Gastroesophageal sphincter (tissue), 4 donors: ENCODE data around the gene TNNT2. TPM values are rescaled to one million over a fixed set of nuclear protein-coding genes. Genes with fewer than 3 reads are reported as not detected.

Experiments used
- ATAC-seq: fragments of 150-250 bp; one replicate; pipeline ENCODE4 v1.9.1; 2016; ENCODE audit warnings: mild to moderate bottlenecking, moderate library complexity
- H3K27ac ChIP-seq, 4 donors: fragments of 200-600 bp; sonication (generic) in 3 of 4; 1 replicate in 3 of 4; 2 replicates in 1 of 4; pipeline ENCODE4 v1.5.1; 2016 to 2019
- H3K27me3 ChIP-seq: fragments of 200-600 bp; sonication (generic); one replicate; pipeline ENCODE4 v1.5.1; 2019
- H3K36me3 ChIP-seq, 2 donors: fragments of 200-600 bp; sonication (generic); one replicate each; pipeline ENCODE4 v1.5.1; 2019; ENCODE audit warnings: control low read depth in 1 of 2
- H3K4me1 ChIP-seq, 3 donors: fragments of 200-600 bp; sonication (generic); 1 replicate in 2 of 3; 2 replicates in 1 of 3; pipeline ENCODE4 v1.5.1; 2016 to 2019; ENCODE audit warnings: control low read depth in 2 of 3
- H3K4me3 ChIP-seq, 2 donors: fragments of 200-600 bp; sonication (generic); one replicate each; pipeline ENCODE4 v1.5.1; 2019; ENCODE audit warnings: mild to moderate bottlenecking in 1 of 2, moderate library complexity in 1 of 2
- H3K9me3 ChIP-seq, 3 donors: fragments of 200-600 bp; sonication (generic); one replicate each; pipeline ENCODE4 v1.5.1; 2017 to 2019; ENCODE audit warnings: control low read depth in 2 of 3
- EP300 ChIP-seq: sonication (generic); formaldehyde crosslinking; IDR thresholded peaks from one replicate; pipeline ENCODE4 v1.6.1; 2017; ENCODE audit warnings: antibody characterized with exemption, mild to moderate bottlenecking
- POLR2A ChIP-seq, 2 donors: fragments of 450-650 bp; IDR thresholded peaks; one replicate each; pipeline ENCODE4 v1.6.1; 2017; ENCODE audit warnings: antibody characterized with exemption in 2 of 2, mild to moderate bottlenecking in 2 of 2, moderate library complexity in 1 of 2
- POLR2AphosphoS5 ChIP-seq: sonication (generic); formaldehyde crosslinking; IDR thresholded peaks from one replicate; pipeline ENCODE4 v1.6.1; 2017; ENCODE audit warnings: antibody characterized with exemption
- WGBS, 2 donors: methylation state at CpG; one replicate each; pipeline ENCODE4 v1.1.5; 2018; ENCODE audit warnings: low coverage in 1 of 2; 5-methylcytosine and 5-hydroxymethylcytosine counted together
- total RNA-seq, 4 donors: library from RNA; depleted of rRNA; stranded (reverse); fragments of >200 nt; gene quantifications; one replicate each; pipeline ENCODE4 v1.1.0, GENCODE V29; 2016
- TF ChIP-seq, protein P1 (sequence below), 4 experiments: fragments of 200-600 bp in 2 of 4; fragments of 450-650 bp in 2 of 4; sonication (generic) in 1 of 4; IDR thresholded peaks; one replicate each; pipeline ENCODE4 v1.5.1; 2017 to 2019; ENCODE audit warnings: antibody characterized with exemption in 4 of 4, mild to moderate bottlenecking in 2 of 4, moderate library complexity in 2 of 4

Gene TNNT2
- total RNA-seq, 4 donors from 2014 or later = 0.47 to 0.94 (median 0.81) TPM; not detected in 1

- ATAC-seq = no peak
- Histone ChIP-seq H3K9me3 (no peaks in the 10 kb centered on the region), H3K4me1 (no peaks in the 10 kb centered on the region), H3K36me3 (no peaks in the 10 kb centered on the region), H3K4me3 (no peak overlapping the region), H3K27ac (no peak overlapping the region), H3K27me3 (peaks cover 29% of the 10 kb centered on the region)
- TF ChIP-seq, protein P1, sequence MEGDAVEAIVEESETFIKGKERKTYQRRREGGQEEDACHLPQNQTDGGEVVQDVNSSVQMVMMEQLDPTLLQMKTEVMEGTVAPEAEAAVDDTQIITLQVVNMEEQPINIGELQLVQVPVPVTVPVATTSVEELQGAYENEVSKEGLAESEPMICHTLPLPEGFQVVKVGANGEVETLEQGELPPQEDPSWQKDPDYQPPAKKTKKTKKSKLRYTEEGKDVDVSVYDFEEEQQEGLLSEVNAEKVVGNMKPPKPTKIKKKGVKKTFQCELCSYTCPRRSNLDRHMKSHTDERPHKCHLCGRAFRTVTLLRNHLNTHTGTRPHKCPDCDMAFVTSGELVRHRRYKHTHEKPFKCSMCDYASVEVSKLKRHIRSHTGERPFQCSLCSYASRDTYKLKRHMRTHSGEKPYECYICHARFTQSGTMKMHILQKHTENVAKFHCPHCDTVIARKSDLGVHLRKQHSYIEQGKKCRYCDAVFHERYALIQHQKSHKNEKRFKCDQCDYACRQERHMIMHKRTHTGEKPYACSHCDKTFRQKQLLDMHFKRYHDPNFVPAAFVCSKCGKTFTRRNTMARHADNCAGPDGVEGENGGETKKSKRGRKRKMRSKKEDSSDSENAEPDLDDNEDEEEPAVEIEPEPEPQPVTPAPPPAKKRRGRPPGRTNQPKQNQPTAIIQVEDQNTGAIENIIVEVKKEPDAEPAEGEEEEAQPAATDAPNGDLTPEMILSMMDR (IDR thresholded peaks at IDR 0.05) = peak in 3 of 4 experiments; percentile 63 to 81 (median 77)
- TF ChIP-seq POLR2A (IDR thresholded peaks at IDR 0.05) = no peak
- WGBS, 2 donors = 53% methylated on average over 7 of the region's 10 CpGs; no CpG with 5 or more reads in 1 of the 2 donors
Measured at GRCh38 chr1:201361652-201362504, 15.6 kb downstream of the TNNT2 start.

DNA sequence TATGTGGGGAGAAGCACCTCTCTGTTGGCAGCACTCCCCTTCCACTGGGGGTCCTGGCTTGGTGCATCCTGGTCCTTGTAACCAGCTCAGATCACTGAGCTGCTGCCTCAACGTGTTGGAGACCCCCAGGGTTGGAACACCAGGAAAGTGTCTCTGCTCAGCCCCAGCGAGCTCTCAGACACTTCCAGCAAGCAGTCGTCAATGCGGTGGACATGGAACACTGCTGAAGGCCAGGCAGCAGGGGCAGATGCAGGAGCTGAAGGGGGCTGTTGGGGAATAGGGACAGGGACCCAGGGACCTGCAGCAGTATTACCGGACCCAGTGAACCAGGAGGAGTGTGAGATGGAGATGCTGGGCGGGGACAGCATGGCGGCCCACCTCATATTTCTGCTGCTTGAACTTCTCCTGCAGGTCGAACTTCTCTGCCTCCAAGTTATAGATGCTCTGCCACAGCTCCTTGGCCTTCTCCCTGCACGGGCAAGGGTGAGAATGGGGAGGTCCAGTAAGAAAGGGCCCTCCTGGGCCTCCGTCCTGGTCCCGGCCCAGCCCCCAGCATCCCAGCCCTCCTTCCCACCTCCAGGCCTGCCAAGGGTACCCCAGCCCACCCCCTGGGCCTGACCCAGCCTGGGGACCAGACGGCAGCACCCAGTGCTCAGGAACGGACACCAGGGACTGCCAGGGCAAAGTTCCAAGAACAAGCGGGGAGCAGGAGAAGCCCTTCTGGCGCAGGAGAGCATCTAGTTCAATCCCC, 16.4 kb downstream of the TNNT2 start:
- Histone ChIP-seq H3K36me3 (no peaks in the 10 kb centered on the region), H3K4me3 (no peak overlapping the region), H3K4me1 (no peaks in the 10 kb centered on the region), H3K27me3 (peaks cover 21% of the 10 kb centered on the region), H3K9me3 (no peaks in the 10 kb centered on the region), H3K27ac (no peak overlapping the region)
- ATAC-seq = no peak
- TF ChIP-seq POLR2AphosphoS5 (no peak), EP300 (no peak), POLR2A (IDR thresholded peaks at IDR 0.05) (no peak)
- TF ChIP-seq, protein P1 (IDR thresholded peaks at IDR 0.05) = no peak
- 73 to 100% methylated on average over 1 to 3 of the region's 15 CpGs for WGBS, 2 donors

DNA sequence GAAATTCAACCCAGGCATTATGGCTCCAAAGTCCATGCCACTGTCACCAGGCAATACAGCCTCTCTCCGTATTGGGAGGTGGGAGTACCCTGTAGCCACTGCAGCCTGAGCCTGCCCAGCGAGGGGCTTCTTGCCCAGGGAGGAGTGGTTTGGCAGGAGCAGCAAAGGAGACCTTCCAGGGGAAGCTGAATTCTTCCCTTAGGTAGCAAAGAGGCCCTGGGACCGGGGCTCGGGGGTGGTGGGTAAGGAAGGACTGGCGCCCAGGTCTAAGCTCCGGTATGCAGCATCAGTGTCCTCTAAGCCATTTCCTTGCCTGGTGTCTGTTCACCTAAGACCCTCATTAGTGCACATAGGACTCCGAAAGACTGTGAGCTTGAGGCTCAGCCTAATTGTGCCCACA, 17.0 kb downstream of the TNNT2 start:
- no peaks in the 10 kb centered on the region for H3K4me1 ChIP-seq
- 100% methylated on average over 1 of the region's 7 CpGs; no CpG with 5 or more reads in 1 of the 2 donors for WGBS, 2 donors
- no peak overlapping the region for H3K4me3 ChIP-seq
- ATAC-seq = no peak
- H3K27ac ChIP-seq = no peak overlapping the region
- TF ChIP-seq EP300 (no peak), POLR2AphosphoS5 (no peak), POLR2A (IDR thresholded peaks at IDR 0.05) (no peak)
- TF ChIP-seq, protein P1 (IDR thresholded peaks at IDR 0.05) = no peak
- peaks cover 21% of the 10 kb centered on the region for H3K27me3 ChIP-seq
- H3K9me3 ChIP-seq = no peaks in the 10 kb centered on the region
- H3K36me3 ChIP-seq = no peaks in the 10 kb centered on the region

DNA sequence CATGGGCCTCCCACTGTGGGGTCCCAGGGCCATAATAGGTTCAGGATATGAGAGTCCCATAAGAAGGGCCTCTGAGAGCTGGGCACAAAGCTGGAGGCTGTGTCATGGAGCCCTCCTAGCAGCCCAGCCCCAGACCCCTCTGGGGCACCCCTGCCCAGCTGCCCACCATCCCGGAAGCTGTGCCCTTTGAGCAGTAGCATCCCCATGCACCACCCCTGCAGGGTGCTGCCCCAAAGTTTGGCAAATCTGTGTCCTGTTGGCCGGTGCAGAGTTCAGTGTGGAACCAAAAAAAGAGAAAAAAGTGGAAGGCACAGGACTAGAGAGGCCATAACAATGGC, 17.6 kb downstream of the TNNT2 start:
- Histone ChIP-seq H3K36me3 (no peaks in the 10 kb centered on the region), H3K27me3 (peaks cover 25% of the 10 kb centered on the region), H3K9me3 (no peaks in the 10 kb centered on the region), H3K27ac (no peak overlapping the region), H3K4me3 (no peak overlapping the region), H3K4me1 (no peaks in the 10 kb centered on the region)
- 83 to 100% methylated on average over 1 of the region's 2 CpGs for WGBS, 2 donors
- ATAC-seq = no peak
- TF ChIP-seq POLR2A (IDR thresholded peaks at IDR 0.05) (no peak), POLR2AphosphoS5 (no peak), EP300 (no peak)
- TF ChIP-seq, protein P1 (IDR thresholded peaks at IDR 0.05) = no peak
